PC-3 (cell line): ENCODE data around the gene POLR1C. TPM values are rescaled to one million over a fixed set of nuclear protein-coding genes. Genes with fewer than 3 reads are reported as not detected.

Experiments
- ATAC-seq: fragments of 200-7000 bp; cut with Tn5 transposase; 2 replicates; pipeline ENCODE4 v1.9.1; 2020; ENCODE audit warnings: mild to moderate bottlenecking, moderate library complexity
- BruUV-seq: library from RNA; stranded (reverse); fragments of 400-500 nt; replicated peaks from 2 replicates; lab custom pipeline; 2021; lab: Mats Ljungman, UMichigan
- CTCF ChIA-PET: fragments of 300-600 bp; sonication (Branson Sonifier 250); formaldehyde crosslinking; loops from one replicate; lab custom pipeline; 2022; ENCODE audit warnings: antibody characterized with exemption; lab: Charles Lee
- POLR2A ChIA-PET: fragments of 300-600 bp; sonication (Branson Sonifier 250); formaldehyde crosslinking; loops from one replicate; lab custom pipeline; 2022; ENCODE audit warnings: antibody characterized with exemption; ENCODE audit not compliant: unreplicated experiment; lab: Charles Lee
- DNase-seq: peaks from one replicate; pipeline ENCODE4 v3.0.0-alpha.2; 2015
- H2AFZ ChIP-seq: fragments of 300-600 bp; sonication (generic); 2 replicates; pipeline ENCODE4 v1.6.0; 2016; ENCODE audit warnings: antibody characterized with exemption, low read length
- H3F3A ChIP-seq: fragments of 300-600 bp; sonication (generic); one replicate; pipeline ENCODE4 v1.6.0; 2017; ENCODE audit warnings: antibody characterized with exemption, low read length, control low read depth, mild to moderate bottlenecking; ENCODE audit not compliant: unreplicated experiment
- H3K27ac ChIP-seq: fragments of 300-600 bp; sonication (generic); 2 replicates; pipeline ENCODE4 v1.5.1; 2016; ENCODE audit warnings: mild to moderate bottlenecking, low read length
- H3K27me3 ChIP-seq: fragments of 300-600 bp; sonication (generic); 2 replicates; pipeline ENCODE4 v1.6.1; 2016; ENCODE audit warnings: low read length, mixed read lengths
- H3K36me3 ChIP-seq: fragments of 300-600 bp; sonication (generic); 2 replicates; pipeline ENCODE4 v1.6.1; 2016; ENCODE audit warnings: low read depth, mixed run types, low read length, mixed read lengths
- H3K4me1 ChIP-seq: fragments of 300-600 bp; sonication (generic); 2 replicates; pipeline ENCODE4 v1.5.1; 2016; ENCODE audit warnings: low read length; ENCODE audit not compliant: insufficient read depth
- H3K4me2 ChIP-seq: fragments of 300-600 bp; sonication (generic); 2 replicates; pipeline ENCODE4 v1.6.0; 2016; ENCODE audit warnings: low read length
- H3K4me3 ChIP-seq: fragments of 300-600 bp; sonication (generic); 2 replicates; pipeline ENCODE4 v1.5.1; 2016; ENCODE audit warnings: mild to moderate bottlenecking, low read length, mixed read lengths
- H3K79me2 ChIP-seq: fragments of 300-600 bp; sonication (generic); 2 replicates; pipeline ENCODE4 v1.6.1; 2017; ENCODE audit warnings: low read length, mixed read lengths
- H3K9ac ChIP-seq: fragments of 300-600 bp; sonication (generic); 2 replicates; pipeline ENCODE4 v1.6.0; 2016; ENCODE audit warnings: mild to moderate bottlenecking, low read length
- H3K9me2 ChIP-seq: fragments of 300-600 bp; sonication (generic); replicated peaks from 2 replicates; pipeline ENCODE4 v1.6.1; 2016; ENCODE audit warnings: mixed run types, low read length, mixed read lengths
- H3K9me3 ChIP-seq: fragments of 300-600 bp; sonication (generic); 2 replicates; pipeline ENCODE4 v1.6.1; 2016; ENCODE audit warnings: low read length, mixed read lengths
- H4K20me1 ChIP-seq: fragments of 300-600 bp; sonication (generic); 2 replicates; pipeline ENCODE4 v1.6.1; 2016; ENCODE audit warnings: low read length, mixed read lengths
- EZH2 ChIP-seq: fragments of 300-600 bp; sonication (generic); IDR thresholded peaks from one replicate; pipeline ENCODE4 v1.6.1; 2017; ENCODE audit warnings: antibody characterized with exemption, mild to moderate bottlenecking, low read length; ENCODE audit not compliant: unreplicated experiment
- EZH2phosphoT487 ChIP-seq: fragments of 300-600 bp; sonication (generic); IDR thresholded peaks from 2 replicates; pipeline ENCODE4 v1.6.1; 2018; ENCODE audit warnings: mild to moderate bottlenecking, antibody characterized with exemption, low read length, borderline replicate concordance
- intact Hi-C: fragments of 100-400 bp; cut with micrococcal nuclease; formaldehyde crosslinking; loops from 2 replicates; pipeline ENCODE4 v1.9.0; 2023
- total RNA-seq: library from RNA; depleted of rRNA; stranded (reverse); fragments of >200 nt; gene quantifications from 2 replicates; pipeline ENCODE4 v1.2.3, GENCODE V29; 2014
- TF ChIP-seq, protein P1 (sequence below): fragments of 300-600 bp; sonication (generic); conservative IDR thresholded peaks from 2 replicates; pipeline ENCODE4 v1.5.1; 2017; ENCODE audit warnings: antibody characterized with exemption, low read depth, mild to moderate bottlenecking, low read length

Gene POLR1C
- total RNA-seq, 1 experiment from 2014 or later: 61.4 TPM

DNA sequence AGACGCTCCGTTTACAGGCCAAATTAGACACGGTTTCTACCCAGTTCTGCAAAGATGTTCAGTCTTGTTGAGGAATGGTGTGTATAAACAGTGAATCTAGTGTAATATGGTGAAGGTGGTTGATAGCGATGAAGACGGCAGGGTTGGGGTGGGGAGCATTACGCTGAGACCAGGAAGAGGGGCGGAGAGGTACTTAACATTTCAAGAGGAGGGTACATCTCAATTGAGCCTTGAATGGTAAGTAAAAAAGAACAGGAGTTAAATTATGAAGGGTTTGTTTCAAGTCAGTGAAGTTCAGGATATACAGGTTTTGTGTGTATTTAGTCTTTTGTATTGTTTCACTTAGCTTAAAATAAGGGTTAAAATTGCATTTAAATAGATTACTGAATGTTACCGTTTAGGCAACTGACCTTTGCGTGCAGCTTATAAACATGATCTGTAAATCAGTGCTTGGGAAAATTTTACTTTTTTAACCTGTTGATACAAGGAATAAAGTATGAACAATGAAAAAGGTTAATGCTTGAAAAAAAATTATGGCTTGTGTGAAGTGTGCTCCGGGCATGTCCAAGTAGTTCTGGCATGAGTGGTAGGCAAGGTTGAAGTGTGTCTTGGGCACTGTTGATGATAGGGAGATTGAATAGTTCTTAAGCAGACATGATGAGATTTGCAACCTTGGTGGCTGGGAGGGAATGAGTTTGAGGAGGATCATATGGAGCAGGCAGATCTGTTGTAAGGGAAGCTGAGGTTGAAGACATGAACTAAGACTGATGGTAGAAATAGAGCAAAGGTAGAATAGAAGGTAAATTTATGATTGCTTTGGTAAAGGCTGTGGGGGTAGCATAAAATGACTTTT, 842 bp downstream of the POLR1C start:
- BruUV-seq: no TSS peak
- TF ChIP-seq, protein P1, sequence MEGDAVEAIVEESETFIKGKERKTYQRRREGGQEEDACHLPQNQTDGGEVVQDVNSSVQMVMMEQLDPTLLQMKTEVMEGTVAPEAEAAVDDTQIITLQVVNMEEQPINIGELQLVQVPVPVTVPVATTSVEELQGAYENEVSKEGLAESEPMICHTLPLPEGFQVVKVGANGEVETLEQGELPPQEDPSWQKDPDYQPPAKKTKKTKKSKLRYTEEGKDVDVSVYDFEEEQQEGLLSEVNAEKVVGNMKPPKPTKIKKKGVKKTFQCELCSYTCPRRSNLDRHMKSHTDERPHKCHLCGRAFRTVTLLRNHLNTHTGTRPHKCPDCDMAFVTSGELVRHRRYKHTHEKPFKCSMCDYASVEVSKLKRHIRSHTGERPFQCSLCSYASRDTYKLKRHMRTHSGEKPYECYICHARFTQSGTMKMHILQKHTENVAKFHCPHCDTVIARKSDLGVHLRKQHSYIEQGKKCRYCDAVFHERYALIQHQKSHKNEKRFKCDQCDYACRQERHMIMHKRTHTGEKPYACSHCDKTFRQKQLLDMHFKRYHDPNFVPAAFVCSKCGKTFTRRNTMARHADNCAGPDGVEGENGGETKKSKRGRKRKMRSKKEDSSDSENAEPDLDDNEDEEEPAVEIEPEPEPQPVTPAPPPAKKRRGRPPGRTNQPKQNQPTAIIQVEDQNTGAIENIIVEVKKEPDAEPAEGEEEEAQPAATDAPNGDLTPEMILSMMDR: no peak
- TF ChIP-seq EZH2phosphoT487: no peak
- no peak for TF ChIP-seq EZH2
- H3F3A ChIP-seq: no peaks in the 10 kb centered on the region
- H4K20me1 ChIP-seq: peaks cover 22% of the 10 kb centered on the region
- no peak for ATAC-seq
- H3K4me1 ChIP-seq: peaks cover 16% of the 10 kb centered on the region
- no peaks in the 10 kb centered on the region for H3K9me2 ChIP-seq
- ChIA-PET POLR2A (no interaction called here), CTCF (no interaction called here)
- peak overlapping the region; percentile 99 for H3K9ac ChIP-seq
- DNase-seq: no peak
- peak overlapping the region; percentile 27 for H2AFZ ChIP-seq
- intact Hi-C loops: no loop called here
- peak overlapping the region; percentile 98 for H3K4me3 ChIP-seq
- H3K9me3 ChIP-seq: no peaks in the 10 kb centered on the region
- no peaks in the 10 kb centered on the region for H3K27me3 ChIP-seq
- peak overlapping the region; percentile 51 for H3K27ac ChIP-seq
- H3K79me2 ChIP-seq: peaks cover 59% of the 10 kb centered on the region
- H3K4me2 ChIP-seq: peak overlapping the region; percentile 91
- peaks cover 48% of the 10 kb centered on the region for H3K36me3 ChIP-seq

DNA sequence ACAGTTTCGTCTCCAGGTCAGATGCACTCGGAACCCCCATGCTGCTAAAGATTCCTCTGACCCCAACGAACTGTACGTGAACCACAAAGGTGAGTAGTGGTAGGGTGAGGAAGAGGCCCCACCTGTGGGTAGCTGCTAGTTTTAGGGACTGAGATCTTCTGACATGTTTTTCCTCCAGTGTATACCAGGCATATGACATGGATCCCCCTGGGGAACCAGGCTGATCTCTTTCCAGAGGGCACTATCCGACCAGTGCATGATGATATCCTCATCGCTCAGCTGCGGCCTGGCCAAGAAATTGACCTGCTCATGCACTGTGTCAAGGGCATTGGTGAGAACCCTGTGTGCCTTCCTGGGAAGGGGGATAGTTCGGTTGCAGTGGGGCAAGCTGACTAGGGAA, 3.2 kb downstream of the POLR1C start:
- Histone ChIP-seq H3K4me2 (no peak overlapping the region), H3K27me3 (no peaks in the 10 kb centered on the region), H4K20me1 (peaks cover 22% of the 10 kb centered on the region), H3K9ac (no peak overlapping the region), H3K4me3 (no peak overlapping the region), H3K4me1 (peaks cover 12% of the 10 kb centered on the region), H3K9me2 (no peaks in the 10 kb centered on the region), H3F3A (no peaks in the 10 kb centered on the region), H3K27ac (no peak overlapping the region), H3K9me3 (no peaks in the 10 kb centered on the region), H3K36me3 (peaks cover 58% of the 10 kb centered on the region), H2AFZ (no peak overlapping the region), H3K79me2 (peaks cover 51% of the 10 kb centered on the region)
- DNase-seq (no peak), ATAC-seq (no peak)
- POLR2A ChIA-PET: no interaction called here
- CTCF ChIA-PET: no interaction called here
- intact Hi-C loops: no loop called here
- TF ChIP-seq EZH2phosphoT487: no peak
- no peak for TF ChIP-seq EZH2
- TF ChIP-seq, protein P1: no peak
- no TSS peak for BruUV-seq

- Histone ChIP-seq H3F3A (no peaks in the 10 kb centered on the region), H3K9me3 (no peaks in the 10 kb centered on the region), H3K27ac (no peak overlapping the region), H3K4me3 (no peak overlapping the region), H3K79me2 (peaks cover 35% of the 10 kb centered on the region), H3K9me2 (no peaks in the 10 kb centered on the region), H2AFZ (no peak overlapping the region), H4K20me1 (peaks cover 22% of the 10 kb centered on the region), H3K36me3 (peaks cover 76% of the 10 kb centered on the region), H3K4me2 (no peak overlapping the region), H3K27me3 (no peaks in the 10 kb centered on the region), H3K4me1 (peaks cover 4% of the 10 kb centered on the region; the same call in 1 of the 2 replicates), H3K9ac (no peak overlapping the region)
- no TSS peak for BruUV-seq
- DNase-seq: no peak
- POLR2A ChIA-PET: interaction anchor here (0.7 kb wide), 1 partner anchor 108 kb away, joined by 3 read pairs; no protein-coding TSS in a partner anchor
- no peak for ATAC-seq
- CTCF ChIA-PET: no interaction called here
- TF ChIP-seq EZH2phosphoT487 (no peak), EZH2 (no peak)
- TF ChIP-seq, protein P1: no peak
- intact Hi-C loops: no loop called here
Measured at GRCh38 chr6:43521836-43522235, 4.9 kb downstream of the POLR1C start.
